ENCODE data around the gene SLC9A9.
A peak's percentile ranks its signal among the peaks of the same experiment; 100 is the strongest.

The SLC9A9 gene

GRCh38 chr3:143402602-143403001 lies 445.7 kb downstream of the SLC9A9 start:
- no peak for TF ChIP-seq CTCF (IDR thresholded peaks at IDR 0.05)
- Mint-ChIP-seq H3K27ac (no peak overlapping the region), H3K27me3 (ENCODE audit: low read depth, poor library complexity) (no peaks in the 10 kb centered on the region), H3K4me1 (peaks cover 12% of the 10 kb centered on the region), H3K9me3 (peaks cover 13% of the 10 kb centered on the region), H3K36me3 (ENCODE audit: low read depth) (no peaks in the 10 kb centered on the region), H3K4me3 (no peak overlapping the region)
- no peak for DNase-seq

DNA sequence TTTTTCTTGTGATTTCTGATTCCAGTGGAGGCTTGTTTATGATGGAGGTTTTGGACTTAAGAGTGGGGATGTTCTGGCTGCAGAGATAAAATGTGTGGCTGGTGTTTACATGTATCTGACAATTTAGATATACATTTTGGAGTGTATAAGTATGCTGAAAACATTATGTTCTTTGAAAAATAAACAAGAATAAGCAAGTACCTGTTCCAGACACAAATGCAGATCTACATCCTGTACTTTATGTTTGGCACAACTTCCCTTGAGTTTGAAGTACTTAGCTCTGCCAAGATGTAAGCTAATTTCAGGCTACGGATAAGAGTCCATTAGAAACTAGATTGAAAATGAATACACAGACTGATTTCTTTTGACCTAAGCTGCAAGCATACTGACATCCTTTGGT lies 451.5 kb downstream of the SLC9A9 start:
- DNase-seq: no peak
- Mint-ChIP-seq H3K4me3 (no peak overlapping the region), H3K4me1 (no peaks in the 10 kb centered on the region), H3K9me3 (peaks cover 29% of the 10 kb centered on the region), H3K27ac (no peak overlapping the region), H3K27me3 (ENCODE audit: low read depth, poor library complexity) (no peaks in the 10 kb centered on the region), H3K36me3 (ENCODE audit: low read depth) (peaks cover 7% of the 10 kb centered on the region)
- TF ChIP-seq CTCF (IDR thresholded peaks at IDR 0.05): no peak

DNA sequence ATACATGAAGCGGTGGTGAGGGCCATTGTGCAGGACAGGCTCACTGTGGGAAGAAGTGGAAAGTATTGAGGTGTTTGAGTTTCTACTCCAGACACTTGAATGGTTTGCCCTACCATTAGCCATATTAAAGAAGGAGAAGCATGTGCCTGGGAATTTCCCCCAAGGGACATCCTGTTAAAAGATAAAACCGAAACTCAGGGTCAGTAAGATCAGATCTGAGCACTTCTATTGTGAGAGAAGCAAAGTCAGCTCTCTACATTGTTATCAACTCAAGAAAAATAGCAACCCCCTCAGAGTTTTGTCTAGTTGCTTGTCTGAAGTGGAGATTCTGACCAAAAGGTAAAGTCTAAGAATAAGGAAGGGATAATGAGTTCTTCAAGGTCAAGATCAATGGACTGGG lies 458.9 kb downstream of the SLC9A9 start:
- no peak for TF ChIP-seq CTCF (IDR thresholded peaks at IDR 0.05)
- Mint-ChIP-seq H3K4me3 (no peak overlapping the region), H3K36me3 (ENCODE audit: low read depth) (peaks cover 7% of the 10 kb centered on the region), H3K4me1 (no peaks in the 10 kb centered on the region), H3K27me3 (ENCODE audit: low read depth, poor library complexity) (no peaks in the 10 kb centered on the region), H3K27ac (no peak overlapping the region), H3K9me3 (peaks cover 22% of the 10 kb centered on the region)
- DNase-seq: no peak

DNA sequence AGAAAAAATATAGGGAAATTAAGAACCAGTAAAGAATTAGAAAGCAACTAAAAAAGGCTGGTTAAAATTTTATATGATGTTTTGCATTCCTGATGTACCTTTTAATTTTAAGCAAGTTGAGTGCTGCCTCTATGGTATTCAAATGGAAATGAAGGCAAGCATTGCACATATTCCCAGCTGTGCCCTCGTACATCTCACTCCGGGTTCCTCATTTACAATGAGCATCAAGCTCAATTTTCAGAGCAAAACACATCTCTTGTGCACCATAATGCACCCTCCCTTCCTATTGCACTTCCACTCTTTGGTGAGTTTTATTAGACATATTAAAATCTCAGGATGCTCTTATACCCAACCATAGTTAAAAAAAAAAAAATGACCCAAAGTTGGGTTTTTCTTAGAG lies 460.8 kb downstream of the SLC9A9 start:
- DNase-seq: no peak
- no peaks in the 10 kb centered on the region for H3K27me3 Mint-ChIP-seq (ENCODE audit: low read depth, poor library complexity)
- peaks cover 4% of the 10 kb centered on the region for H3K4me1 Mint-ChIP-seq
- TF ChIP-seq CTCF (IDR thresholded peaks at IDR 0.05): no peak
- peaks cover 5% of the 10 kb centered on the region for H3K36me3 Mint-ChIP-seq (ENCODE audit: low read depth)
- peaks cover 11% of the 10 kb centered on the region for H3K9me3 Mint-ChIP-seq
- no peak overlapping the region for H3K4me3 Mint-ChIP-seq
- no peak overlapping the region for H3K27ac Mint-ChIP-seq

GRCh38 chr3:143384076-143384475 lies 464.2 kb downstream of the SLC9A9 start:
- Mint-ChIP-seq H3K36me3 (ENCODE audit: low read depth) (peaks cover 5% of the 10 kb centered on the region), H3K4me3 (no peak overlapping the region), H3K27ac (peak overlapping the region; percentile 64), H3K4me1 (peaks cover 4% of the 10 kb centered on the region), H3K27me3 (ENCODE audit: low read depth, poor library complexity) (no peaks in the 10 kb centered on the region), H3K9me3 (peaks cover 9% of the 10 kb centered on the region)
- no peak for DNase-seq
- TF ChIP-seq CTCF (IDR thresholded peaks at IDR 0.05): no peak

- Mint-ChIP-seq H3K27ac (no peak overlapping the region), H3K36me3 (ENCODE audit: low read depth) (peaks cover 5% of the 10 kb centered on the region), H3K27me3 (ENCODE audit: low read depth, poor library complexity) (no peaks in the 10 kb centered on the region), H3K4me3 (no peak overlapping the region), H3K4me1 (peaks cover 4% of the 10 kb centered on the region), H3K9me3 (peaks cover 9% of the 10 kb centered on the region)
- no peak for DNase-seq
- no peak for TF ChIP-seq CTCF (IDR thresholded peaks at IDR 0.05)
Observed at GRCh38 chr3:143383421-143383820, 464.8 kb downstream of the SLC9A9 start.

Data from nephron progenitor cell (in vitro differentiated cells).